ENCODE measurements around the gene IGSF21.

GRCh38 chr1:18256282-18257235 is 149.0 kb downstream of the IGSF21 start:
- TF ChIP-seq CTCF (conservative IDR thresholded peaks at IDR 0.05) (no peak), ZFX (IDR thresholded peaks at IDR 0.05) (no peak)
